Measurements from ENCODE around the gene FCER2.

Gene FCER2

GRCh38 chr19:7682175-7682855 lies 19.6 kb downstream of the FCER2 start:
- DNase-seq (ENCODE audit: insufficient read length, low spot score) (no peak), FAIRE-seq (no peak)
- no peak for TF ChIP-seq POLR2A (IDR thresholded peaks at IDR 0.05; ENCODE audit: low read depth, low read length)

GRCh38 chr19:7681340-7682174 lies 20.4 kb downstream of the FCER2 start:
- FAIRE-seq (no peak), DNase-seq (ENCODE audit: insufficient read length, low spot score) (no peak)
- TF ChIP-seq POLR2A (IDR thresholded peaks at IDR 0.05; ENCODE audit: low read depth, low read length) = no peak

GRCh38 chr19:7680606-7681339 lies 21.2 kb downstream of the FCER2 start, which contains the start of gene TRAPPC5:
Gene TRAPPC5, plus strand, starts transcription at chr19:7680833. Its CDS starts 1,421 bp downstream, at chr19:7682254.
- DNase-seq (ENCODE audit: insufficient read length, low spot score) (peak; percentile 90), FAIRE-seq (no peak)
- peak; percentile 59 for TF ChIP-seq POLR2A (IDR thresholded peaks at IDR 0.05; ENCODE audit: low read depth, low read length)

DNA sequence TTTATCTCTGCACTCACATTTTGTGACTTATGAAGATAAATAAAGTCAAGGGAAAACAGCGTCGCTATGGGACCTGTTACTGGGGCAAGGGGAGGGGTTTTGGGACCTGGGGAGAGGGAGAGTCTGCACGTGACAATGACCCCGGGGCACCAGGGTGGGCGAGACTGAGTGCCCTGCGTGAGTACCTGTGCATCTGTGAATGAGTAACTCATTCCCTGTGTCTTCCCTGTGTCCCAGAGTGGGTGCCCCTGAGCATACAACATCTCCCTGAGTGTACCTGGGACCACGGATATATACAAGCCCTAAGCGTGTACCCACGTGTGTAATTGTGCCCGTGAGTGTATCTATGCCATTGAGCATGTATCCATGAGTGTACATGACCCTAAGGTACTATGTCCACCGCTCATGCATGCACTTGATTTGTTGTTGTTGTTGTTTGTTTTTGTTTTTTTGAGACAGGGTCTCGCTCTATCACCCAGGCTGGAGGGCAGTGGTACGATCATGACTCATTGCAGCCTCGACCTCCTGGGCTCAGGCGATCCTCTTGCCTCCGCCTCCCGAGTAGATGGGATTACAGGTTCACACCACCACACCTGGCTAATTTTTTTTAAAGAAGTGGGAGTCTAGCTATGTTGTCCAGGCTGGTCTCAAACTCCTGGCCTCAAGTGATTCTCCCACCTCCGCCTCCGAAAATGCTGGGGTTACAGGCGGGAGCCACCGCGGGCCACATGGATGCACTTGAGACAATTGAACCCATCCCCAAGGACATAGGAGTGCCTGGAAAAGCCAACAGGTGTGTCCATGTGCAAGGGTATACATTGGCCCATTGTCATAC lies 21.9 kb downstream of the FCER2 start:
- FAIRE-seq = no peak
- no peak for TF ChIP-seq POLR2A (IDR thresholded peaks at IDR 0.05; ENCODE audit: low read depth, low read length)
- DNase-seq (ENCODE audit: insufficient read length, low spot score) = no peak

GRCh38 chr19:7678971-7679751 lies 22.8 kb downstream of the FCER2 start:
- no peak for DNase-seq (ENCODE audit: insufficient read length, low spot score)
- TF ChIP-seq POLR2A (IDR thresholded peaks at IDR 0.05; ENCODE audit: low read depth, low read length) = no peak
- no peak for FAIRE-seq

DNA sequence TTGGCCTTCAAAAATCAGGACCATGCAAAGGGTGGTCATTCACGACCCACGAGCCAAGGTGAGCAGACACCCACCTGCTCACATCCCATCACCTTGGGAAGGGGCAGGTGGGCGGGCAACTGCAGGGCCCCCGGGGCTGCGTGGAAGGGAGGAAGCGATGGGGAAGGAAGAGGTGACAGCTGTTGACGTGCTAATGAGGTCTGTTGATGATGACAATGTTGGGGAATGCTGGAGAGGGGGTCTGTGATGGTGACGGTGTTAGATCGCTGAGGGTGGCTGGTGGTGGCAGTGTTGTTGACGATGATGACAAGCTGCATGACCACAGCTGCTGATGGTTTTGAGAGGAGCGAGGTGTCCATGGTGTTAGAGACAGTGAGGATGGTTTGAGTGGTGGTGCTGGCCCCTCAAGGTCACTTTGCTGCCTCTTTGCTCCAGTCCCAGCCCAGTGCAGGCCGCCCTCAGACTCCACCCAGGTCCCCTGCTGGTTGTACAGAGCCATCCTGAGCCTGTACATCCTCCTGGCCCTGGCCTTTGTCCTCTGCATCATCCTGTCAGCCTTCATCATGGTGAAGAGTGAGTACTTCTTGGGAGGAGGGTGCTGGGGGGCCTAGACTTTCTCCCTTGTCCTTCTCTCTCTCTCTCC lies 24.1 kb downstream of the FCER2 start:
- no peak; the same call in 1 of the 2 replicates for TF ChIP-seq POLR2A (IDR thresholded peaks at IDR 0.05; ENCODE audit: low read depth, low read length)
- DNase-seq (ENCODE audit: insufficient read length, low spot score) (no peak), FAIRE-seq (no peak)

- no peak for TF ChIP-seq POLR2A (IDR thresholded peaks at IDR 0.05; ENCODE audit: low read depth, low read length)
- FAIRE-seq = no peak
- DNase-seq (ENCODE audit: insufficient read length, low spot score) = no peak
Observed at GRCh38 chr19:7676854-7677253, 25.1 kb downstream of the FCER2 start, which contains the start of gene MCEMP1. Gene MCEMP1, plus strand, starts transcription at chr19:7677090. Its CDS starts 31 bp downstream, at chr19:7677121.

- no peak for TF ChIP-seq POLR2A (IDR thresholded peaks at IDR 0.05; ENCODE audit: low read depth, low read length)
- FAIRE-seq (no peak), DNase-seq (ENCODE audit: insufficient read length, low spot score) (no peak)
Observed at GRCh38 chr19:7676376-7676775, 25.6 kb downstream of the FCER2 start.

- TF ChIP-seq POLR2A (IDR thresholded peaks at IDR 0.05; ENCODE audit: low read depth, low read length) = no peak
- DNase-seq (ENCODE audit: insufficient read length, low spot score) (peak; percentile 83), FAIRE-seq (no peak)
Observed at GRCh38 chr19:7674010-7675005, 27.6 kb downstream of the FCER2 start.

- DNase-seq (ENCODE audit: insufficient read length, low spot score) (no peak), FAIRE-seq (no peak)
- TF ChIP-seq POLR2A (IDR thresholded peaks at IDR 0.05; ENCODE audit: low read depth, low read length) = no peak
Observed at GRCh38 chr19:7672522-7672921, 29.4 kb downstream of the FCER2 start.

- no peak for TF ChIP-seq POLR2A (IDR thresholded peaks at IDR 0.05; ENCODE audit: low read depth, low read length)
- no peak for FAIRE-seq
- DNase-seq (ENCODE audit: insufficient read length, low spot score) = no peak
Observed at GRCh38 chr19:7670790-7671189, 31.1 kb downstream of the FCER2 start.
